ENCODE data around the gene SLC6A18.

Gene SLC6A18

DNA sequence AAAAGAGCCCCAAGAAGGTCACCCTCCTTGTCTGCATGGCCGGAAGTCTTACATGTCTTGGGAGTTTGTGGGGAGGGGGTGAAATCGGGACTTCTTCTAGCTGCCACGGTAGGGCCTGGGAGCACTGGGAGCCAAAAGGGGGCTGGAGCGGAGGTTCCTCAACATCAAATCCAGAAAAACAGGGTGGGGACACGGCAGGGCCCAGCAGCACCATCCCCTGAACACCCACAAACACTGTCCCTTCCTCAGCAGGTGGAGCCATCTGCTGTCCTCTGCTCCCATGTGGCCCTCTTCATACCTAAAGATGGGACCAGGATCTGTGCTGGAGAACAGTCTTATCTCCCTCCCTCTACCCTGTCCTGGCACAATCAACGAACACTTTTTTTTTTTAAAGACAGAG is 67.0 kb downstream of the SLC6A18 start:
- DNase-seq (ENCODE audit: low read depth), result no peak

- DNase-seq (ENCODE audit: low read depth), result no peak
These were observed 67.8 kb downstream of the SLC6A18 start for GRCh38 chr5:1292846-1293415.

DNA sequence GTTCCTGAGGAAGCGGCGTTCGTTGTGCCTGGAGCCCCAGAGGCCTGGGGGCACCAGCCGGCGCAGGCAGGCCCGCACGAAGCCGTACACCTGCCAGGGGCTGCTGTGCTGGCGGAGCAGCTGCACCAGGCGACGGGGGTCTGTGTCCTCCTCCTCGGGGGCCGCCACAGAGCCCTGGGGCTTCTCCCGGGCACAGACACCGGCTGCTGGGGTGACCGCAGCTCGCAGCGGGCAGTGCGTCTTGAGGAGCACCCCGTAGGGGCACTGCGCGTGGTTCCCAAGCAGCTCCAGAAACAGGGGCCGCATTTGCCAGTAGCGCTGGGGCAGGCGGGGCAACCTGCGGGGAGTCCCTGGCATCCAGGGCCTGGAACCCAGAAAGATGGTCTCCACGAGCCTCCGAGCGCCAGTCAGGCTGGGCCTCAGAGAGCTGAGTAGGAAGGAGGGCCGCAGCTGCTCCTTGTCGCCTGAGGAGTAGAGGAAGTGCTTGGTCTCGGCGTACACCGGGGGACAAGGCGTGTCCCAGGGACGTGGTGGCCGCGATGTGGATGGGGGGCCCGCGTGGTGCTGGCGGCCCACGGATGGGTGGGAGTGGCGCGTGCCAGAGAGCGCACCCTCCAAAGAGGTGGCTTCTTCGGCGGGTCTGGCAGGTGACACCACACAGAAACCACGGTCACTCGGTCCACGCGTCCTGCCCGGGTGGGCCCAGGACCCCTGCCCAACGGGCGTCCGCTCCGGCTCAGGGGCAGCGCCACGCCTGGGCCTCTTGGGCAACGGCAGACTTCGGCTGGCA is 68.4 kb downstream of the SLC6A18 start:
- DNase-seq (ENCODE audit: low read depth), result no peak

DNA sequence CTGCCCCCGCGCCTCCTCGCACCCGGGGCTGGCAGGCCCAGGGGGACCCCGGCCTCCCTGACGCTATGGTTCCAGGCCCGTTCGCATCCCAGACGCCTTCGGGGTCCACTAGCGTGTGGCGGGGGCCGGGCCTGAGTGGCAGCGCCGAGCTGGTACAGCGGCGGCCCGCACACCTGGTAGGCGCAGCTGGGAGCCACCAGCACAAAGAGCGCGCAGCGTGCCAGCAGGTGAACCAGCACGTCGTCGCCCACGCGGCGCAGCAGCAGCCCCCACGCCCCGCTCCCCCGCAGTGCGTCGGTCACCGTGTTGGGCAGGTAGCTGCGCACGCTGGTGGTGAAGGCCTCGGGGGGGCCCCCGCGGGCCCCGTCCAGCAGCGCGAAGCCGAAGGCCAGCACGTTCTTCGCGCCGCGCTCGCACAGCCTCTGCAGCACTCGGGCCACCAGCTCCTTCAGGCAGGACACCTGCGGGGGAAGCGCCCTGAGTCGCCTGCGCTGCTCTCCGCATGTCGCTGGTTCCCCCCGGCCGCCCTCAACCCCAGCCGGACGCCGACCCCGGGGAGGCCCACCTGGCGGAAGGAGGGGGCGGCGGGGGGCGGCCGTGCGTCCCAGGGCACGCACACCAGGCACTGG is 69.1 kb downstream of the SLC6A18 start:
- no peak for DNase-seq (ENCODE audit: low read depth)

GRCh38 chr5:1294835-1295649 is 69.9 kb downstream of the SLC6A18 start, which contains the start of gene TERT:
Gene TERT (minus strand): TSS chr5:1295068. CDS start chr5:1294989, 79 bp downstream.
- peak; percentile 68 for DNase-seq (ENCODE audit: low read depth)

DNA sequence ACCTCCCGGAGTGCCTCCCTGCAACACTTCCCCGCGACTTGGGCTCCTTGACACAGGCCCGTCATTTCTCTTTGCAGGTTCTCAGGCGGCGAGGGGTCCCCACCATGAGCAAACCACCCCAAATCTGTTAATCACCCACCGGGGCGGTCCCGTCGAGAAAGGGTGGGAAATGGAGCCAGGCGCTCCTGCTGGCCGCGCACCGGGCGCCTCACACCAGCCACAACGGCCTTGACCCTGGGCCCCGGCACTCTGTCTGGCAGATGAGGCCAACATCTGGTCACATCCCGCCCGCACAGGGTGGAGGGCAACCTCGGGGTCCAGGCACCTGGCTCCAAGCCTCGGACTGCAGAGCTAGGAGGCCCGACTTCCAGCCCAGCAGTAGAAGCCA is 70.5 kb downstream of the SLC6A18 start:
- no peak for DNase-seq (ENCODE audit: low read depth)

Data from activated T-helper 1 cell treated with Interleukin-2 at 50 U/mL for 16 hours (primary cell).